Liver (tissue), 9 donors: ENCODE measurements around the gene MED27. TPM values are rescaled to one million over a fixed set of nuclear protein-coding genes. Genes with fewer than 3 reads are reported as not detected.

Experiments used
- DNase-seq: peaks from one replicate; pipeline ENCODE4 v3.0.0-alpha.2; 2017; ENCODE audit warnings: low spot score
- H3K27ac ChIP-seq, 2 donors: one replicate each; pipeline ENCODE4 v1.7.0; 2013; ENCODE audit warnings: inconsistent platforms in 2 of 2, low read length in 2 of 2, control low read depth in 1 of 2, low read depth in 1 of 2, mild to moderate bottlenecking in 1 of 2
- H3K27me3 ChIP-seq, 4 donors: one replicate each; pipeline versions ENCODE4 v1.6.1 to v1.7.0; 2013; ENCODE audit warnings: low read length in 3 of 4, inconsistent platforms in 1 of 4, mild to moderate bottlenecking in 1 of 4, moderate library complexity in 1 of 4; ENCODE audit not compliant: control insufficient read depth in 4 of 4, insufficient read depth in 4 of 4
- H3K36me3 ChIP-seq, 4 donors: one replicate each; pipeline versions ENCODE4 v1.6.1 to v1.7.0; 2013; ENCODE audit warnings: low read length in 3 of 4, mild to moderate bottlenecking in 3 of 4, low read depth in 1 of 4, moderate library complexity in 1 of 4; ENCODE audit not compliant: control insufficient read depth in 4 of 4, insufficient read depth in 3 of 4
- H3K4me1 ChIP-seq, 4 donors: one replicate each; pipeline versions ENCODE4 v1.6.1 to v1.7.0; 2013; ENCODE audit warnings: low read length in 3 of 4, mild to moderate bottlenecking in 3 of 4, moderate library complexity in 1 of 4; ENCODE audit not compliant: control insufficient read depth in 4 of 4, insufficient read depth in 4 of 4
- H3K4me3 ChIP-seq, 3 donors: one replicate each; pipeline versions ENCODE4 v1.6.1 to v1.7.0; 2013; ENCODE audit warnings: low read length in 3 of 3, control low read depth in 1 of 3, low read depth in 1 of 3, mild to moderate bottlenecking in 1 of 3
- H3K9ac ChIP-seq, 2 donors: one replicate each; pipeline ENCODE4 v1.7.0; 2013; ENCODE audit warnings: low read length in 2 of 2, mild to moderate bottlenecking in 2 of 2, moderate library complexity in 2 of 2, control low read depth in 1 of 2, low read depth in 1 of 2
- H3K9me3 ChIP-seq, 4 donors: one replicate each; pipeline versions ENCODE4 v1.6.1 to v1.7.0; 2013; ENCODE audit warnings: low read length in 3 of 4; ENCODE audit not compliant: control insufficient read depth in 4 of 4
- EGR1 ChIP-seq, 2 donors: IDR thresholded peaks; 2 replicates each; pipeline ENCODE4 v1.6.1; 2016 to 2018; ENCODE audit warnings: antibody characterized with exemption in 2 of 2, low read depth in 2 of 2
- FOXA1 ChIP-seq: IDR thresholded peaks from 2 replicates; pipeline ENCODE4 v1.6.1; 2016; ENCODE audit warnings: antibody characterized with exemption
- FOXA2 ChIP-seq: IDR thresholded peaks from 2 replicates; pipeline ENCODE4 v1.6.1; 2016; ENCODE audit warnings: antibody characterized with exemption
- GABPA ChIP-seq, 2 donors: IDR thresholded peaks in 1 of 2; conservative IDR thresholded peaks in 1 of 2; 2 replicates each; pipeline ENCODE4 v1.6.1; 2016; ENCODE audit warnings: antibody characterized with exemption in 2 of 2, mild to moderate bottlenecking in 1 of 2, moderate library complexity in 1 of 2
- HNF4A ChIP-seq, 2 donors: conservative IDR thresholded peaks; 2 replicates each; pipeline ENCODE4 v1.6.1; 2016; ENCODE audit warnings: antibody characterized with exemption in 2 of 2, mild to moderate bottlenecking in 2 of 2
- HNF4G ChIP-seq: IDR thresholded peaks from 2 replicates; pipeline ENCODE4 v1.6.1; 2016; ENCODE audit warnings: antibody characterized with exemption
- JUND ChIP-seq, 2 donors: IDR thresholded peaks; 2 replicates each; pipeline ENCODE4 v1.6.1; 2016; ENCODE audit warnings: antibody characterized with exemption in 2 of 2
- MAX ChIP-seq: IDR thresholded peaks from 2 replicates; pipeline ENCODE4 v1.6.1; 2016; ENCODE audit warnings: antibody characterized with exemption
- NR2F2 ChIP-seq: IDR thresholded peaks from 2 replicates; pipeline ENCODE4 v1.6.1; 2016; ENCODE audit warnings: antibody characterized with exemption
- RXRA ChIP-seq, 2 donors: IDR thresholded peaks; 2 replicates each; pipeline ENCODE4 v1.6.1; 2017 to 2018; ENCODE audit warnings: antibody characterized with exemption in 2 of 2, mild to moderate bottlenecking in 1 of 2
- TAF1 ChIP-seq: conservative IDR thresholded peaks from 2 replicates; pipeline ENCODE4 v1.6.1; 2016; ENCODE audit warnings: antibody characterized with exemption, mild to moderate bottlenecking
- YY1 ChIP-seq: IDR thresholded peaks from 2 replicates; pipeline ENCODE4 v1.6.1; 2016; ENCODE audit warnings: antibody characterized with exemption, mild to moderate bottlenecking
- WGBS: extraction: QIAGEN DNeasy Blood & Tissue Kit; methylation state at CpG from one replicate; pipeline ENCODE4 v1.1.7; 2013; 5-methylcytosine and 5-hydroxymethylcytosine counted together
- polyA plus RNA-seq, 2 donors: library from polyadenylated mRNA; stranded (reverse) in 1 of 2; unstranded in 1 of 2; fragments of 200-250 nt in 1 of 2; fragments of >200 nt in 1 of 2; fragmentation: Nextera tagmentation in 1 of 2; extraction: Ambion mirVana in 1 of 2; gene quantifications; one replicate each; pipeline versions ENCODE4 v1.2.1 to v1.2.3, GENCODE V29; 2013 to 2015
- total RNA-seq, 2 donors: library from RNA; depleted of rRNA; stranded (reverse); fragments of >200 nt; gene quantifications; one replicate each; pipeline ENCODE4 v1.2.3, GENCODE V29; 2014
- TF ChIP-seq, protein P1 (sequence below): fragments of 150-350 bp; IDR thresholded peaks from 2 replicates; pipeline ENCODE4 v1.5.1; 2017; ENCODE audit warnings: improper control_type of control experiment, low read depth, low read length; ENCODE audit not compliant: missing input control
- TF ChIP-seq, protein P2 (sequence below): IDR thresholded peaks from 2 replicates; pipeline ENCODE4 v1.6.1; 2016; ENCODE audit warnings: antibody characterized with exemption, mild to moderate bottlenecking
- donor health status: healthy.
- donor health status: healthy.
- donor health status: healthy.
- donor health status: healthy.
- donor health status: healthy.

Gene MED27
- total and polyA plus RNA-seq, 4 donors: 4.6 to 7.9 (median 5.5) TPM

- peaks cover 0 to 4% (median 2%) of the 10 kb centered on the region in 4 donors for H3K36me3 ChIP-seq
- TF ChIP-seq, protein P1, sequence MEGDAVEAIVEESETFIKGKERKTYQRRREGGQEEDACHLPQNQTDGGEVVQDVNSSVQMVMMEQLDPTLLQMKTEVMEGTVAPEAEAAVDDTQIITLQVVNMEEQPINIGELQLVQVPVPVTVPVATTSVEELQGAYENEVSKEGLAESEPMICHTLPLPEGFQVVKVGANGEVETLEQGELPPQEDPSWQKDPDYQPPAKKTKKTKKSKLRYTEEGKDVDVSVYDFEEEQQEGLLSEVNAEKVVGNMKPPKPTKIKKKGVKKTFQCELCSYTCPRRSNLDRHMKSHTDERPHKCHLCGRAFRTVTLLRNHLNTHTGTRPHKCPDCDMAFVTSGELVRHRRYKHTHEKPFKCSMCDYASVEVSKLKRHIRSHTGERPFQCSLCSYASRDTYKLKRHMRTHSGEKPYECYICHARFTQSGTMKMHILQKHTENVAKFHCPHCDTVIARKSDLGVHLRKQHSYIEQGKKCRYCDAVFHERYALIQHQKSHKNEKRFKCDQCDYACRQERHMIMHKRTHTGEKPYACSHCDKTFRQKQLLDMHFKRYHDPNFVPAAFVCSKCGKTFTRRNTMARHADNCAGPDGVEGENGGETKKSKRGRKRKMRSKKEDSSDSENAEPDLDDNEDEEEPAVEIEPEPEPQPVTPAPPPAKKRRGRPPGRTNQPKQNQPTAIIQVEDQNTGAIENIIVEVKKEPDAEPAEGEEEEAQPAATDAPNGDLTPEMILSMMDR: peak; percentile 1
- TF ChIP-seq HNF4G: peak; percentile 47
- peak; percentile 53 to 82 for TF ChIP-seq HNF4A (conservative IDR thresholded peaks at IDR 0.05)
- no peak for TF ChIP-seq YY1
- 77% methylated on average over 11 of the region's 11 CpGs for WGBS
- H3K9ac ChIP-seq: no peak overlapping the region
- DNase-seq: no peak
- H3K4me1 ChIP-seq: no peaks in the 10 kb centered on the region
- H3K9me3 ChIP-seq: no peaks in the 10 kb centered on the region
- H3K27ac ChIP-seq: no peak overlapping the region
- no peak overlapping the region for H3K4me3 ChIP-seq
- no peaks in the 10 kb centered on the region for H3K27me3 ChIP-seq
Measured at GRCh38 chr9:131889437-131890251, 190.0 kb downstream of the MED27 start.

GRCh38 chr9:131888923-131889322 is 190.7 kb downstream of the MED27 start:
- no peaks in the 10 kb centered on the region for H3K4me1 ChIP-seq
- no peak overlapping the region for H3K4me3 ChIP-seq
- H3K36me3 ChIP-seq: peaks cover 0 to 4% (median 2%) of the 10 kb centered on the region in 4 donors
- WGBS: 93% methylated on average over 2 of the region's 2 CpGs
- H3K9ac ChIP-seq: no peak overlapping the region
- H3K27ac ChIP-seq: no peak overlapping the region
- TF ChIP-seq, protein P1: no peak
- TF ChIP-seq NR2F2: no peak
- no peak for TF ChIP-seq YY1
- TF ChIP-seq, protein P2, sequence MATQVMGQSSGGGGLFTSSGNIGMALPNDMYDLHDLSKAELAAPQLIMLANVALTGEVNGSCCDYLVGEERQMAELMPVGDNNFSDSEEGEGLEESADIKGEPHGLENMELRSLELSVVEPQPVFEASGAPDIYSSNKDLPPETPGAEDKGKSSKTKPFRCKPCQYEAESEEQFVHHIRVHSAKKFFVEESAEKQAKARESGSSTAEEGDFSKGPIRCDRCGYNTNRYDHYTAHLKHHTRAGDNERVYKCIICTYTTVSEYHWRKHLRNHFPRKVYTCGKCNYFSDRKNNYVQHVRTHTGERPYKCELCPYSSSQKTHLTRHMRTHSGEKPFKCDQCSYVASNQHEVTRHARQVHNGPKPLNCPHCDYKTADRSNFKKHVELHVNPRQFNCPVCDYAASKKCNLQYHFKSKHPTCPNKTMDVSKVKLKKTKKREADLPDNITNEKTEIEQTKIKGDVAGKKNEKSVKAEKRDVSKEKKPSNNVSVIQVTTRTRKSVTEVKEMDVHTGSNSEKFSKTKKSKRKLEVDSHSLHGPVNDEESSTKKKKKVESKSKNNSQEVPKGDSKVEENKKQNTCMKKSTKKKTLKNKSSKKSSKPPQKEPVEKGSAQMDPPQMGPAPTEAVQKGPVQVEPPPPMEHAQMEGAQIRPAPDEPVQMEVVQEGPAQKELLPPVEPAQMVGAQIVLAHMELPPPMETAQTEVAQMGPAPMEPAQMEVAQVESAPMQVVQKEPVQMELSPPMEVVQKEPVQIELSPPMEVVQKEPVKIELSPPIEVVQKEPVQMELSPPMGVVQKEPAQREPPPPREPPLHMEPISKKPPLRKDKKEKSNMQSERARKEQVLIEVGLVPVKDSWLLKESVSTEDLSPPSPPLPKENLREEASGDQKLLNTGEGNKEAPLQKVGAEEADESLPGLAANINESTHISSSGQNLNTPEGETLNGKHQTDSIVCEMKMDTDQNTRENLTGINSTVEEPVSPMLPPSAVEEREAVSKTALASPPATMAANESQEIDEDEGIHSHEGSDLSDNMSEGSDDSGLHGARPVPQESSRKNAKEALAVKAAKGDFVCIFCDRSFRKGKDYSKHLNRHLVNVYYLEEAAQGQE: no peak
- no peak for TF ChIP-seq TAF1
- no peak for TF ChIP-seq HNF4G
- no peak for TF ChIP-seq EGR1 (IDR thresholded peaks at IDR 0.05; ENCODE audit: low read depth in 2 of 2)
- TF ChIP-seq MAX: no peak
- no peak for TF ChIP-seq FOXA2
- no peak for TF ChIP-seq FOXA1
- no peak for TF ChIP-seq RXRA (IDR thresholded peaks at IDR 0.05)
- no peak for TF ChIP-seq JUND (IDR thresholded peaks at IDR 0.05)
- TF ChIP-seq GABPA (IDR thresholded peaks at IDR 0.05 in 1 of 2, conservative IDR thresholded peaks at IDR 0.05 in 1 of 2): no peak
- TF ChIP-seq HNF4A (conservative IDR thresholded peaks at IDR 0.05): no peak
- DNase-seq: no peak
- H3K9me3 ChIP-seq: no peaks in the 10 kb centered on the region
- H3K27me3 ChIP-seq: no peaks in the 10 kb centered on the region
